Fibroblast of peridontal ligament (primary cell): ENCODE data around the gene AUTS2.

Source experiments
- DNase-seq: peaks from one replicate; pipeline ENCODE4 v3.0.0-alpha.2; 2010; ENCODE audit errors: extremely low read depth

AUTS2 gene

DNA sequence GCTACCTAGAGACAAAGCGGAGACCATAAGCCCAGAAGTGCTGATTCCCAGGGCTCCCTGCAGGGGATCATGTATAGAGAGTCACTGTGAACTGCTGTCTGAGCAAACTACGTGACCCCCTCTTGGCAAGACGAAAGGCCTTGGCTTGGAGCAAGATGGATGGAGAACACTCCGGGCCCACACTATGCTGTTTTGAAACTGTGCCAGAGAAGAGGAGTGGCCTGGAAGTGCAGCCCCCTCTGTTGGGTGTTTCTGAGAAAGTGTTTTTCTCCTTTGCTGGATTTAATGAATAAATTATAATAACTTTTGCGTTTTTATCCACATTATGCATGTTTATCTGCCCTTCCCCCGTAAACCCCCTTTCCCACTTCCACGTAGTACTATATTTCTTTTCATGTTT, 894.4 kb downstream of the AUTS2 start:
- DNase-seq, result no peak

DNA sequence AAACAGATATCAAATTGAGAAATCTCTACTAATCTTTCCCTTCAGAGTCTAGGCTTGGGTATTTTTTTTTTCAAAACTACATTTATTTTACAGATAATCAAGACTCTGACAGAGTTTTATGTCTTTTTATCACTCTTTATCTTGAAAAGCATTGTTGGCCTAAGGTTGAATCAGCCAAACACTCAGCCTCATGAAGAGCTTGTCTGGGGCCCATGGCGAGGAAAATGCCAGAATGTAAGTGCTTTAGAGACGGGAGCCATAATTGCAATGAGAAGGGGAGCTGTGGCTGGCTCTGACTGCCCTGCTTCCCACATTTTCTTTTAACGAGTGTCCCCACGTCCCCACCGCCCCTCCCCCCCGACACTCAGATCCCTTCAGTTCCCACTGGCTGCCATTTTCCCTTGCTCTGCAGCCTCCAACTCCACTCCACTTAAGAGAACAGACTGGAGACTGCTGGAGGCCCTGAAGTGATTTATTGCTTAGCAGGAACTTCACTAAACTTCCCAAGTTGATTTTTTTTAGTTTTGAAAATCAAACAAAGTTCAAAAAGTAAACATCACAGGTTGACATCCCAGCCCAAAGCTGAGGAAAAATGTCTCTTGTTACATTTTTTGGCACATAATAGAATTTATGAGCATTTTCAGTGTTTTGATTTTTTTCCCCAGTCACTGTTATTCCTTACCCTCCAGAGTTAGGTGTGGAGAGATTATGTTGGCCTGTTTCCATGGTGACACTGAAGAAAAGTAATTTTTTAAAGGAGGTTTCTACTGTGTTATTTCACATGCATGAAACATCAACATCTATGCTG, 896.2 kb downstream of the AUTS2 start:
- no peak for DNase-seq

DNA sequence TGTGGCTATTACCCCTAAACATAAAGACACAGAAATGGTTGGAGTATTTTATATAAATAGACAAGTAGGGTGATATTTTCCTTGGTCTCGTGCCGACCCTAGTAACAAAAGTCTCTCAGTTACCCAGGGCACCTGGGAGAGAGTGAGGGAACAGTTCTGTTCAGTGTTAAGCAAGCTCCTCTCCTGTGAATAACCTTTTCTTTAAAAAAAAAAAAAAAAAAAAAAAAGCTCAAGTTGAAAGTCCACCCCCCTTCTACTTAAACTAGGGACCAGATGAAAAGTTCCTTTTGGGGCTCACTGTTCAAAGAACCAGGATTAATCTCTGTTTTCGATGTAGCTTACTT, 896.7 kb downstream of the AUTS2 start:
- no peak for DNase-seq

DNA sequence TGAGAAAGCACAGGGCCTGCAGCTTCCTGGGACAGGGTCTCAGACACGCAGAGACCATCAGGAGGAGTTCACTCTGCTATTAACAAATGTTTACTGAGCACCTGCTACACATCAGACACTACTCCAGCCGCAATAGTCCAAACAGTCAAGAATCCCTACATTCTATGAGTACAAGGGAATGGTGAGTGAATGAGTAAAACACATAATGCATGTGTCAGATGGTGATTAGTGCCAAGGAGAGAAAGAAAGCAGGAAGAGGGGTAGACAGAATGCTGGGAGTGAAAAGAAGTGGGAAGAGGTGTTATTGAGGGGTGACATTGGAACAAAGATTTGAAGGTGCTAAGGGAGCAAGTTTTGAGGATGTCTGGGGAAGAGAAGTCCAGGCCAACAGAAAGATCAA, 899.5 kb downstream of the AUTS2 start:
- DNase-seq, result no peak

DNA sequence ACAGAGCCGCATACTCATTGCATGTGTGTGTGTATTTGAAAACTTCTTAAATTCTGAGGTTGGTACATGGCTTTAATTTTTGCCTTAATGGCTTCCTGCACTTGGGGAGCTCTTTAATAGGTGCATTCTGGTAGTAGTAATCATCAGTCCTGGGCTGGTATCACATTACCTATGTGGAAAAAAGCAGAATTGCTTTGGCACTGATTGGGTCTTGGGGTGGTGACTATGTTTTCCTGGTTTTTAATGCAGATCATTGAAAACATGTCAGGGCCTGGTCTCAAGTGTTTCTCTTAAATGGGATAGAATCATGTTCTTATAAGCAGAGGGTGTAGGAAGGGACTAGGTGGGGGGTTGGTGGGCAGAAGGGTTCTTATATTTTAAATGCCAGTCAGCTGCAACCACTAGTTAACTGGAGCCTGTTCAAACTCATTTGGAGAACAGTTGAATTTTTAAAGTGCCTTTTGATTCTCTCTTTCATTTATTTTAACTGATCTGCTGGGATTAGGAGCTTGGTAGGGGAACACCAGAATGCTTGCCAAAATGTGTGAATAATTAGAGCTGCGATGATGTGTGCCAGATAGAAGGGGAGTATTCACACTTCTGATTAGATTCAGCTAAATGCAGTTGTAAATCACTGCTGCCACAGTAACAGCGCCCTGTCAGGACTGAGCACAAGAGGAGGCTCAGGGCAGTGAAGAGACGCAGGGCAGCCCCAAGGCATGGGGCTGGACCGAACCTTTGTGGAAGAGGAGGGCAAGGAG, 900.1 kb downstream of the AUTS2 start:
- DNase-seq, result no peak

DNA sequence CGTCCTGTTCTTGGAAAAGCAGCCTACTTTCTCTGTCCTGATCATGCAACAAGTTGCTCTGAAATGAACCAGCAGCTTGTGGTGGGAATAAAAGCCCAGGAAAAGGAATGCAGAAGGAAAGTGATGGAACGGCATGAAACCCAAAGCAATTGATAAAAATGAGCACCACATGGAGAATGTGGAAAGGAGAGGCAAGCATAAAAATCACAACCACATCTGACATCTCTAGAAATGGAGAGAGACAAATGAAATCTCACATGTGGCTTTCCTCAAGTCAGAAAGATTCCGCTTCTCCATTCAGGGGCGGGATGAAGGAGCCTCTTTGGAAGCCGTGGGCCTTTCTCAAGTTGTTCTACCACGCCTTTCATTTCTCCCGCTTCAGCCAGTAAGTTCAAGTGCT, 902.0 kb downstream of the AUTS2 start:
- no peak for DNase-seq

DNA sequence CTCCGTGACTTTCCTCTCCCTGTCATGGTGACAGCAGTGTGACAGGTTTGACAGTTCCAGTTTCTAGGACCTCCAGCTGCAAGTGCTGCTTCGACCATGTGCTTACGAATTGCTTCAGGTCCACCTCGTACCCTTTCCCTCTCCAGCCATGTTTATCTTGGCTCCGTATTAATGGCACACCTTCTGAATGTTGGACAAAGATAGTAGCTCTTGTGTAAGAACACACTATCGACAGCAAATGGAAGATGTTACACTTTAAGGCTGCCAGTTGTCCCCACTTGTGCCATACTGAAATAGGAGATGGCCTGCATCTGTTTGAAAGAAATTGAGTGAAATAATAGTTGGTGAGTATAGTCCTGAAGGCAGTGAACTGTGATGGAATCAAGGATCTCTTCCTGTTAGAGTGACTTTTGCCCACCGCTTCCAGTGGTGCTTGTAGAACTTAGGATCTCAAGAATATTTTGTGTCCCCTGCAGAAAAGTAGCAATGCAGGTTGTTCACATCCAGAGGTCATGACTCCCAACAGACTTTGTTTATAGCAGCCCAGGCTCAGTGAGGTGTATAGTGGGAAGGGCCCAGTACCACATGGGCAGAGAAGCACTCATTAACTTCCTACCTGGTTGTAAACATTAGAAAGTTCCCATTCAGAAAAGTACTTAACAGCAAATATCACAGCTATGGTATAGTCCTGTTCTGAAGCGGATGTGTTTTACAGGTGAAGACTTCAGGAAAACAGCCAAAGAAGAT, 904.0 kb downstream of the AUTS2 start:
- no peak for DNase-seq

DNA sequence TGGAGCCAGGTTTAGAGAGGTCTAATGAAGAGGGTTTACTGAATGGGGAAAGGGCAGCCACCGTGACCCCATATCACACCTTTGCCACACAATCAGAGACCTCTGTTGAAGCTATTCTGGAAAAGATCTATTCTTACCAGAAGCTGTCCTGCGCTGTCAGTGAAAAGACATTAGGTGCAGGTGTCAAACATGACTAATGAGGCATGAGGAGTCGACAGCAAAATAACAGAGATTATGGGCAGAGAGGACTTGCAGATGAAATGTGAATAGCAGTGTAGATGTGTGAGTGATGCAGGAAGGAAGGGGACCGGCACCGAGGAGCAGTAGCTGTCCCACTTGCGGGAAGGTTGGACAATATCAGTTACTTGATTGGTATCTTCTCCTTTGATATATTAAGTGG, 906.0 kb downstream of the AUTS2 start:
- DNase-seq, result no peak

DNA sequence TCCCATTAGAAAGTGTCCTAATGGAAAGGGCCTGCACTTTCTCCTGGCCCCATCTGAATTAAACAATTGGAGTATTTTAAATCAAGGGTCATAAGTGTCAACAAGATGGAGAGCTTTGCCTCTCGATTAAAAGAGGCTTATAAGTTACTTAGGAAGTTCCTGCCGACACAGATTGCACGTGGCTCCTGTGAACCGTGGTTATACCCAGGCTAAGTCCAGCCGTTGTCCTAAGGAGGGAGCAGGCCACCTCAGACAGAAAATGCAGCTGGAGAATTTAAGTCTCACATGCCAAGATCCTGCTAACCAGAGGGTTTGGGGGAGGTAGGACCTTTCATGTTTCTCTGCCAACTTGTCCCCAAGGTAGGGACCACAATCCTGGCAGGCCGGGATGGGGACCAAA, 907.2 kb downstream of the AUTS2 start:
- DNase-seq, result no peak

DNA sequence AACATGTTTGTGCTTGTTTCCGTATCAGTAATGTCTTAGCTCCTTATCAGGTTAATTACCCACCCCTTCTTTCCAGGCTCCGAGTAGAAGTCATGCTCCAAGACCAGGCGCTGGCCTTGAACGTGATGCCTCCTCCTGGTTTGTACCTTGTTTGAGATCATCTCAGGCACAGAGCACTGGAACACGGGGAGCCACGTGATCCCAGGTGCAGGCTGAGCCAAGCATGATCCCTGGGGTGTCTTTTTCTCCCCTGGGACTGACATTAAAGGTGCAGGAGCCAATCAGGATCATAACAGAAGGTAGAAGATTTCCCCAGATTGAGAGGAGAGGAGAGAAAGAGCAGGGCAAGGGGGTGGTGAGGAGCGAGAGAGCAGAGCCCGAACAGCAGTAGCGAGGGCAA, 907.6 kb downstream of the AUTS2 start:
- DNase-seq, result no peak

DNA sequence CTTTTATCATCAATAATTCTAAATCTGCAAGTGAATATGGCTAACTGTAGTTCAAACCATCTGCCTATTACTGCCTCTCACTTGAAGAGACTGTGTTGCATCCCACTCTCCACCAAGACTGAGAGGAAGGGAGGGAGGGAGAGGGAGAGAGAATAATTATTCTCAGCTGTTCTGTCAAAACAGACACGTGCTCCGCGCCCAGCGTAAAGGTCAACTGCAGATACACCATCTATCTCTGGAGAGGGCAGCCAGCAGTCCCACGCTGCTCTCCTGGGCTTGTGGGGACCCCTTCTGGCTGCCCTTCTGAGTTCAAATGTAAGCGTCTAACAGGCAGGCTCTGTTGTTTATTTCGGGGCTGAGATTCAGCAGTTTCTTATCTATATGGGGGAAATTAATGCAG, 908.2 kb downstream of the AUTS2 start:
- DNase-seq, result no peak

DNA sequence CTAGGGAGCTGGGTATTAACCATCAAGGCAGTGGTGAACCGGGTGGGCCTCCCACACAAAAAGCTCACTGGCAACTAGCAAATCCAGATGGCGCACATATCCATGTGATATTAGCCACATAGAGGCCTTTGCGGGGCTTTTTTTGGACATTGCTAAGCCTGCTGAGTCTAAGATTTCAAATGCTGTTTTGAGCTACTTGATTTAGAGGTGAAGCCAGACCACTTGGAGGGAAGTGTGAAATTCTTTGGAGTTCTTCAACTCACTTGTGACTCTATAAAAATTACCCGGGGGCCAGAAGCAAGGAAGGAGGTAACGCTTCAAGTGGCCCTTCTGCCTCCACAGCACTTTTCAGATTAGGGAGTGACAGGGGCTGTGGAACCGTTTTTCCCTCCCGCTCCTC, 913.9 kb downstream of the AUTS2 start:
- no peak for DNase-seq

DNA sequence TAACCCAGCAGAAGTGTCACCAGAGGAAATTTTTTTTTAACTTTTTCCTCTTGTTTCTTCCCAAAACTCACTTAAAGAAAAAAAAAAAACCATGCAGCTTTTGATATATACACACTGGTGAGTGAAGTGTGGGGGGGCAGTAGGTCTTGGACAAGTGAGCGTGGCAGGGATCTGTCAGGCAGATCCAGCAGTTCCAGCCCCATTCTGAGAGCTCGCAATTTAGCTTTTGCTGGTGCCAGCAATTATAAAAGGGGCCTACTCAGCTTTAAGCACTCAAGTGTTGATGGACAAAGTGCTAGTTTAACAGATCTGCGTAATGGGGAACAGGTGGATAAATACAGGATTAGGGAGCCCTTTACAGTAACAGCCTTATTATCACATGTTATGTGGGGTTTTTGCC, 914.5 kb downstream of the AUTS2 start:
- DNase-seq, result no peak

DNA sequence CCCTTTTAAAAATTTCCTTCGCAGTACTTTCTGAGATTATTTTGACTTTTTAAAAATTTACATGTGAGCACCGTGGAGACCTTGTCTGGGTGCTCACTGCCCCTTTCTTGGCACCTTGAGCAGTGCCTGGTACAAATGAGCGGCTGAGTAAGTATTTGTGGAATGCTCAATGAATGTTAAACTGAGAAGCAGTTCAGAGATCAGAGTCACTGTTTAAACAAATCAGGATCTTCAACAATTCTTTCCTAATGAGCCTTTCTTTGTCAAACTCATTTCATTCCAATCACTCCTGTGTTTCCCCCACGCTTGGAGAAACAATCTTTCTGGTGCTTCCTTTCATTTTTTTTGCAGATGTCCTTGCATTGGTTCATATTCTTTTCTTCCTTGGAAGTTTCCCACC, 922.3 kb downstream of the AUTS2 start:
- DNase-seq, result no peak

DNA sequence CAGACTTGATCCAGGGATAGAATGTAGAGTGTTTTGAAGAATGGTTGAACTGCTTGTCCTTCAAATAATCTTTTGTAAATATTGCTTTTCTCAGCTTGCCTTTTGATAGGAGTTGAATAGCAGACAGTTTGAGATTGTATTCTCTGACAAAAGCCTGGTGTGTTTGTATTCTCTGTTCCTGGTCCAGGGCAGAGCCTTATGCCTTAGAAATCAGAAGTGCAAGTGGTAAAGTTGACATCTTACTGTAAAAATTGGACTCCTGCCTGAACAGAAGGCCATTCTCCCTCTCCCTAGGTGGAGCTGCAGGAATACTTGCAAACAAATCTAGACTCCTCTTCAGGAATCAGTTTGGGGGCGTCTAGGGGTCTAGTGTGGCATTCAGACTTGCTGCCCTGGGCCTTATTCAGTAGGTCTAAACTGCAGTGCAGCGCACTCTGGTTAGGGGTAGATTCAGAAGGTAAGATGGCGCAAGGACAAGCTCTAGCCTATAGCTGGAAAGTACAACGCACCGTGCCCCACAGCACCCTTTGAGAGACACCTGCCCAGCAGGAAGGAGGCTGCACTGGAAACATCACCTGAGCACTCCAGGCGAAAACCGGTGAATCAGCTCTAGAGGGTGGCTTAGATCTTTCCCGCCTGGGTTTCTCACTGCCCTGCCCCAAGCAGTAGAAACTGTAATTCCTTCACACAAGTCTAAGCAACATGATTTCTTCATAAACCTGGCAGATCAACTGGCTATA, 925.1 kb downstream of the AUTS2 start:
- DNase-seq, result no peak

DNA sequence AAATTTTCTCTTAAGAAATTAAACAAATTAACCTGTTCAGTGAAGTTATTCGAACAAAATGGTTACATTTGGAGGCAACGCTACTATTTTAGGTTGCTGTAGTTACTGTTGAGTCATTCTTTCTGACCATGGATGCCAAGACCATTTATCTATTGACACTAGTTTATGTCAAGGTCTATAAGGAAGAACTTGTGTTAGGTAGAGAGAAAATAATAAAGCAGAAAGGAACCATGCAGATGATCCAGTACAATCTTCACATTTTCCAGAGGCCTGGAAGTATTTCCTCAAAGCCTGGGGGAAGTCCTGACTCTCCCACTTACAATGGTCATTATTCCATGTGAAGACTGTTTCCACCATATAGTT, 925.7 kb downstream of the AUTS2 start:
- DNase-seq, result no peak

DNA sequence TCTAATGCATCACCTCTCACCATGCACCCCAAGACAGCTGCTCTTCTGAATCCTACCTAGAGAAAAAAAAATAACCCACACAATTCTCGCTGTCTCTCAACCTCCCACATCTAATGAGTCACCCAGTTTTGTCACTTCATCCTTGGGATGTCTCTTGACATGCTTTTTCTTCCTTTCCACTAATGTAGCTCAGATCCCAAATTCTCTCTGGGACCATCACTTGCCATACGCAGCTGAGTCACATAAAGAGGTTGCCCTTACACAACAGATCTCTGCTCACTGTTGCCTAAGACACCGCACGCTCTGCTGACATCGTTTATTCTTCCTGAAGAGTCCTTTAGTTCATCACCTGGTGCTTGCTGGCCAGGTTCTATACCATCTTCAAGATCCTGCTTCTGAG, 927.7 kb downstream of the AUTS2 start:
- no peak for DNase-seq

DNA sequence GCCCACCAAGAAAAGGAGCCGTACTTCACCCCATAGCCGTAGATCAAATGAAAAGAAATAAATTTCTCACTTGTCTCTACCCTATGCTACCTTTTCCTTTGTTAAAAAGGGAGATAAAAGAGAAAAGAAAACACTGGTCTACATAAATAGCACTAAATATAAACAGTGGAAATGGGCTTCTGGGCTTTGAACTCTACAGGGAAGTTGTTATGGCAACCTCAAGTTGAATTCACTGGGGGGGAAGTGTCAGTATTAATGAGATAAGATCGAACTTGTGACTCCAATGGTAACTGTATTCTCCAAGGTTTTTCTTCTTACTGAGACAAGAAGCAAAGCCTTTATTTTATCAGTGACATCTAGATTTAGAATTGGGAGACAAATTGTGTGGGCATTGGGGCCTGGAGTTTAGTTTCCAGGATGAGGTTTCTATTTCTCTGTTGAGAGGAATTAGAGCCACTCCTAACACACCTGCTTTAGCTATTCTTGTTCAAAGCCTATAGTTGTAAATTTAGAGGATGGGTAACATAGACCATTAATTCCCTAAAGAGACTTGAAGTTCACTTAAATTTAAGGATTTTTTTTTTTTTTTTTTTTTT, 929.3 kb downstream of the AUTS2 start:
- DNase-seq, result no peak

DNA sequence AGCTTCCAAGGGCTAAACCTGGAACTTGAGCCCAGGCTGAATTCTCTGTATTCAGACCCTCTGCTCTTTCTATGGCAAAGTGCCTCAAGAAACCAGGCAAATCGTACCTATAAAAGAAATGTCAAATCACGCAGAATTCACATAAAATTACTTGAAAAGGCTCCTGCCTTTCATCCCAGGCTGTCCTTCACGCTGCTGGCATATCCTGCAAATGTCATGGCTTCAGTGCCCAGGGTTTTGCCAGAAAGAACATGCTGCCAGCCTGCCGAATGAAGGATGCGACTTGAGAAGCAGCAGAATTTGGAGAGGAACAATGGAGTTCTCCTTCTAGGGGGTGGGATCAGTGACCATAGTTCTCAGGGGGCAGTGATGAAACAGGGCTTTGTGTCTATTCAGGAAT, 931.2 kb downstream of the AUTS2 start:
- DNase-seq, result no peak

DNA sequence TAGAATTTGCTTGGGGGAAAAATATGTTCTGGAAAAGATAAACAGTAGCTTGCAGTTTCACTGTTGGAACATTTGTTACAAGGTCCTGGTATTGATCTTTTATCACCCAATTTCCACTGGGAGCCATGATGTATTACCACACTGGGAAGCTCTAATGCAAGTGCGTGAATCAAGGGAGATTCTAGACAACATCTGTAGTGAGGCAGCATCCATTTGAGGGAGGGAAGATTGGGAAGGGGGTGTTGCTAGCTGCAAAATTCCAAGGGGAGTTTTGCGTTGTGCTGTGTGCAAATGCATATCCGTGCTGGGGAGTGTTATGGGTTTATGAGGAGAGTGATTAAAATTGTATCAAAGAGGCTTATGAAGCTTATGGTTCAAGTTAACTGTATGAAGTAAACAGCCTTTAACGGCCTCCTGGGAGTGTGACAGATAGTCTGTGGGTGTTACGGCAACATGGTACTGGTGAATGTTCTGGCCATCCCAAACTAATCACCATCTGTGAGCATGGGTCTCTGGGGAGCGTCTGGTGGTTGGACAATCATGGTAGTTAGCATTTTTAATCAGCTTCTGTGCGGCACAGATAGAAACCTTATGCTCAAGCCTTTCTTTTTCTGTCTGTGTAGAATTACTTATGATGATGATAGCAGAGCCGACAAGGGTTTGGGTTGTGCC, 931.8 kb downstream of the AUTS2 start:
- DNase-seq, result peak; percentile 32

DNA sequence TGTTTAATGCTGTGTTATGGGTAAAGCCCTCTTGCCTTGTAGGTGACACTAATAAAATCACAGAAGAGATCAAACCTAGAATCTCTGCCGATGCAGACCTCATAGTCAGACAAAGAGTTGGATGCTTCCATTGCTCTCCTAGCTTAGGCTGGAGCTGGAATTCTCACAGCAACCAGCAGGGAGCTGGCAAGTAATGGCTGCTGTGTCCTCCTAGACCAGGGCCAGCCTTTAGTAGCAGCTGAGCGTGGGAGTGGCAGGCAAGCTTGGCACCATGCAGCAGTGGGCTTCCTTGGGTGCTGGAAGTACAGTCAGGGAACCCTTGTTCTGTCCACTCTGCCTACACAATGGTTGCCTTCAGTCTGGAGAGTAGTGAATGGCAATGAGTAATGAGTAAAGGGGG, 935.3 kb downstream of the AUTS2 start:
- DNase-seq, result no peak
